Panc1 (cell line): ENCODE data around the gene NDRG4. TPM values are rescaled to one million over a fixed set of nuclear protein-coding genes. Genes with fewer than 3 reads are reported as not detected.

Source experiments
- ATAC-seq: fragments of 200-7000 bp; cut with Tn5 transposase; 2 replicates; pipeline ENCODE4 v1.9.1; 2020; ENCODE audit warnings: mild to moderate bottlenecking, moderate library complexity
- BruUV-seq: library from RNA; stranded (reverse); fragments of 400-500 nt; replicated peaks from 2 replicates; lab custom pipeline; 2021; lab: Mats Ljungman, UMichigan
- CTCF ChIA-PET: fragments of 300-600 bp; sonication (Branson Sonifier 250); formaldehyde crosslinking; loops from one replicate; lab custom pipeline; 2022; ENCODE audit warnings: antibody characterized with exemption; lab: Charles Lee
- POLR2A ChIA-PET: fragments of 300-600 bp; sonication (Branson Sonifier 250); formaldehyde crosslinking; loops from one replicate; lab custom pipeline; 2022; ENCODE audit warnings: antibody characterized with exemption; lab: Charles Lee
- DNase-seq: peaks from one replicate; pipeline ENCODE4 v3.0.0-alpha.2; 2010; ENCODE audit warnings: low read depth, low spot score
- H3K27ac ChIP-seq: 2 replicates; pipeline ENCODE4 v1.5.1; 2011; ENCODE audit warnings: mild to moderate bottlenecking, low read length, inconsistent platforms
- H3K27me3 ChIP-seq: fragments of 200-500 bp; sonication (Bioruptor generic); 2 replicates; pipeline ENCODE4 v1.6.0; 2014; ENCODE audit warnings: low read length, inconsistent platforms; ENCODE audit not compliant: control insufficient read depth, insufficient read depth
- H3K36me3 ChIP-seq: fragments of 200-500 bp; sonication (Bioruptor generic); 2 replicates; pipeline ENCODE4 v1.5.1; 2014; ENCODE audit warnings: inconsistent platforms, mild to moderate bottlenecking, low read length, moderate library complexity; ENCODE audit not compliant: control insufficient read depth, insufficient read depth
- H3K4me1 ChIP-seq: 2 replicates; pipeline ENCODE4 v1.5.1; 2011; ENCODE audit warnings: inconsistent platforms, mild to moderate bottlenecking, low read length, moderate library complexity; ENCODE audit not compliant: control insufficient read depth, insufficient read depth
- H3K4me3 ChIP-seq, 2 experiments: 2 replicates each; pipeline ENCODE4 v1.5.1; 2011 to 2012; ENCODE audit warnings: low read depth in 2 of 2, low read length in 2 of 2, mild to moderate bottlenecking in 2 of 2, inconsistent platforms in 1 of 2, moderate library complexity in 1 of 2
- H3K9me3 ChIP-seq: fragments of 200-500 bp; sonication (Bioruptor generic); 2 replicates; pipeline ENCODE4 v1.5.1; 2014; ENCODE audit warnings: low read depth, mild to moderate bottlenecking, inconsistent platforms, low read length, moderate library complexity; ENCODE audit not compliant: control insufficient read depth, insufficient read depth
- CTCF ChIP-seq: fragments of 450-650 bp; IDR thresholded peaks from 2 replicates; pipeline ENCODE4 v1.5.1; 2017; ENCODE audit warnings: mild to moderate bottlenecking
- POLR2AphosphoS5 ChIP-seq: IDR thresholded peaks from 2 replicates; pipeline ENCODE4 v1.6.1; 2012; ENCODE audit warnings: mild to moderate bottlenecking, low read depth, low read length, moderate library complexity
- REST ChIP-seq, 2 experiments: IDR thresholded peaks; 2 replicates each; pipeline ENCODE4 v1.6.1; 2011 to 2012; ENCODE audit warnings: low read depth in 2 of 2, control low read depth in 1 of 2, low read length in 1 of 2, mild to moderate bottlenecking in 1 of 2, moderate library complexity in 1 of 2; ENCODE audit not compliant: insufficient read depth in 1 of 2
- SIN3A ChIP-seq: IDR thresholded peaks from 2 replicates; pipeline ENCODE4 v1.6.1; 2012; ENCODE audit warnings: low read depth, mild to moderate bottlenecking, low read length, moderate library complexity, borderline replicate concordance; ENCODE audit not compliant: insufficient read depth
- TCF7L2 ChIP-seq: IDR thresholded peaks from 2 replicates; pipeline ENCODE4 v1.6.1; 2011; ENCODE audit warnings: mild to moderate bottlenecking, low read depth, low read length, inconsistent platforms
- in situ Hi-C: cut with HindIII; loops from 2 replicates; pipeline ENCODE4 v1.10.0; 2016; ENCODE audit warnings: low sequenced_read_pairs, low pct_unique_long_range_greater_than_20kb
- intact Hi-C: fragments of 100-400 bp; cut with micrococcal nuclease; formaldehyde crosslinking; loops from one replicate; pipeline ENCODE4 v1.10.0; 2022; ENCODE audit not compliant: unreplicated experiment
- total RNA-seq: library from RNA; stranded (reverse); gene quantifications from one replicate; pipeline ENCODE4 v1.2.1, GENCODE V29; 2021; ENCODE audit not compliant: unreplicated experiment

NDRG4 gene
- total RNA-seq, 1 experiment from 2014 or later, result 5.1 TPM

- TF ChIP-seq REST (IDR thresholded peaks at IDR 0.05; ENCODE audit: insufficient read depth in 1 of 2, low read depth in 2 of 2, low read length in 1 of 2) (no peak), TCF7L2 (no peak), CTCF (no peak), POLR2AphosphoS5 (no peak), SIN3A (no peak)
- ATAC-seq (no peak), DNase-seq (no peak)
- CTCF ChIA-PET, result no interaction called here
- Histone ChIP-seq H3K36me3 (peaks cover 48% of the 10 kb centered on the region), H3K27me3 (no peaks in the 10 kb centered on the region), H3K9me3 (no peaks in the 10 kb centered on the region), H3K4me1 (no peaks in the 10 kb centered on the region), H3K4me3 (no peak overlapping the region), H3K27ac (no peak overlapping the region)
- POLR2A ChIA-PET, result no interaction called here
- in situ Hi-C loops, result no loop called here
- intact Hi-C loops, result no loop called here
- no TSS peak for BruUV-seq
Observed at GRCh38 chr16:58530179-58530578, 30.2 kb downstream of the NDRG4 start.

GRCh38 chr16:58532414-58532813, 32.5 kb downstream of the NDRG4 start:
- Histone ChIP-seq H3K4me1 (no peaks in the 10 kb centered on the region), H3K27ac (no peak overlapping the region), H3K36me3 (peaks cover 59% of the 10 kb centered on the region), H3K4me3 (no peak overlapping the region), H3K27me3 (no peaks in the 10 kb centered on the region), H3K9me3 (no peaks in the 10 kb centered on the region)
- intact Hi-C loops (no loop called here), in situ Hi-C loops (no loop called here)
- CTCF ChIA-PET, result no interaction called here
- POLR2A ChIA-PET, result no interaction called here
- BruUV-seq, result no TSS peak
- TF ChIP-seq REST (IDR thresholded peaks at IDR 0.05; ENCODE audit: insufficient read depth in 1 of 2, low read depth in 2 of 2, low read length in 1 of 2), result no peak
- no peak for TF ChIP-seq POLR2AphosphoS5
- TF ChIP-seq TCF7L2, result no peak
- TF ChIP-seq CTCF, result no peak
- TF ChIP-seq SIN3A, result no peak
- no peak for DNase-seq
- ATAC-seq, result no peak
